WERI-Rb-1 (cell line): ENCODE results near the gene DUXB.

Experiments used
- DNase-seq: peaks from one replicate; pipeline ENCODE4 v3.0.0-alpha.2; 2020
- H3K27ac ChIP-seq: fragments of 250-450 bp; sonication (Bioruptor Pico); 2 replicates; pipeline ENCODE4 v1.5.1; 2020; ENCODE audit warnings: mild to moderate bottlenecking, moderate library complexity
- H3K27me3 ChIP-seq: fragments of 250-450 bp; sonication (Bioruptor Pico); 2 replicates; pipeline ENCODE4 v1.5.1; 2021; ENCODE audit warnings: mild to moderate bottlenecking, low read depth, moderate library complexity; ENCODE audit not compliant: insufficient read depth, severe bottlenecking
- H3K36me3 ChIP-seq: fragments of 250-450 bp; sonication (Bioruptor Pico); 2 replicates; pipeline ENCODE4 v1.5.1; 2020; ENCODE audit warnings: mild to moderate bottlenecking, moderate library complexity
- H3K4me3 ChIP-seq: 2 replicates; pipeline ENCODE4 v1.5.1; 2011; ENCODE audit warnings: low read depth, mild to moderate bottlenecking, control low read depth, low read length
- H3K9me3 ChIP-seq: fragments of 250-450 bp; sonication (Bioruptor Pico); 2 replicates; pipeline ENCODE4 v1.5.1; 2021; ENCODE audit warnings: mild to moderate bottlenecking, moderate library complexity; ENCODE audit not compliant: severe bottlenecking
- TF ChIP-seq, protein P1 (sequence below): IDR thresholded peaks from 2 replicates; pipeline ENCODE4 v1.5.1; 2011; ENCODE audit warnings: low read depth, mild to moderate bottlenecking, control low read depth, inconsistent platforms, low read length

The DUXB gene

DNA sequence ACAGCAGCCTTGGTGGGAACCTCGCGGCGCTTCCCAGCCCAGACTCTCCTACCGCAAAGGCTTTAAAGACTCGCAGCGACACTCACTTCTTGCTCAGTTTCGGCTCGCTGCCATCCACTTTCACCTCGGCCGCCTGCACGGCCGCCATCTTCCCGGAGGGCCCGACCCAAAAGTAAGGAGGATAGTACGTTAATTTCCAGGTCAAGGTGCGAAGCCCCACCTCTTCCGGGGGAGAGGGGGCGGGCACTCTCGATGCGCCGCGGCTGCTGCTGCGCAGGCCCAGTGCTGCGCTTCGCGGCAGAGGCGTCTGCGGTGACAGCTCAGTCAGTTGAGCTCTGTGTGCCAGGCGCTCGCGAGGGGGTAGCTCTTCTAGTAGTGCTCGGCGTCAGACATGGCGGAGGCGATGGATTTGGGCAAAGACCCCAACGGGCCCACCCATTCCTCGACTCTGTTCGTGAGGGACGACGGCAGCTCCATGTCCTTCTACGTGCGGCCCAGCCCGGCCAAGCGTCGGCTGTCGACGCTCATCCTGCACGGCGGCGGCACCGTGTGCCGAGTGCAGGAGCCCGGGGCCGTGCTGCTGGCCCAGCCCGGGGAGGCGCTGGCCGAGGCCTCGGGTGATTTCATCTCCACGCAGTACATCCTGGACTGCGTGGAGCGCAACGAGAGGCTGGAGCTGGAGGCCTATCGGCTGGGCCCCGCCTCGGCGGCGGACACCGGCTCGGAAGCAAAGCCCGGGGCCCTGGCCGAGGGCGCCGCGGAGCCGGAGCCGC is 53.6 kb downstream of the DUXB start, which contains the start of the genes KARS1 and TERF2IP:
TSS of gene KARS1 (minus strand) at position 174 of the 773 bp plus-strand sequence. CDS start at position 148, 26 bp downstream.
TSS of gene TERF2IP (plus strand) at position 282 of the 773 bp plus-strand sequence. CDS start at position 392, 110 bp downstream.
- Histone ChIP-seq H3K36me3 (peaks cover 35% of the 10 kb centered on the region), H3K4me3 (peak within 1 kb of the TSS; percentile 94), H3K9me3 (no peaks in the 10 kb centered on the region), H3K27ac (peak within 1 kb of the TSS; percentile 89), H3K27me3 (no peaks in the 10 kb centered on the region)
- DNase-seq = peak; percentile 94
- TF ChIP-seq, protein P1, sequence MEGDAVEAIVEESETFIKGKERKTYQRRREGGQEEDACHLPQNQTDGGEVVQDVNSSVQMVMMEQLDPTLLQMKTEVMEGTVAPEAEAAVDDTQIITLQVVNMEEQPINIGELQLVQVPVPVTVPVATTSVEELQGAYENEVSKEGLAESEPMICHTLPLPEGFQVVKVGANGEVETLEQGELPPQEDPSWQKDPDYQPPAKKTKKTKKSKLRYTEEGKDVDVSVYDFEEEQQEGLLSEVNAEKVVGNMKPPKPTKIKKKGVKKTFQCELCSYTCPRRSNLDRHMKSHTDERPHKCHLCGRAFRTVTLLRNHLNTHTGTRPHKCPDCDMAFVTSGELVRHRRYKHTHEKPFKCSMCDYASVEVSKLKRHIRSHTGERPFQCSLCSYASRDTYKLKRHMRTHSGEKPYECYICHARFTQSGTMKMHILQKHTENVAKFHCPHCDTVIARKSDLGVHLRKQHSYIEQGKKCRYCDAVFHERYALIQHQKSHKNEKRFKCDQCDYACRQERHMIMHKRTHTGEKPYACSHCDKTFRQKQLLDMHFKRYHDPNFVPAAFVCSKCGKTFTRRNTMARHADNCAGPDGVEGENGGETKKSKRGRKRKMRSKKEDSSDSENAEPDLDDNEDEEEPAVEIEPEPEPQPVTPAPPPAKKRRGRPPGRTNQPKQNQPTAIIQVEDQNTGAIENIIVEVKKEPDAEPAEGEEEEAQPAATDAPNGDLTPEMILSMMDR = no peak

DNA sequence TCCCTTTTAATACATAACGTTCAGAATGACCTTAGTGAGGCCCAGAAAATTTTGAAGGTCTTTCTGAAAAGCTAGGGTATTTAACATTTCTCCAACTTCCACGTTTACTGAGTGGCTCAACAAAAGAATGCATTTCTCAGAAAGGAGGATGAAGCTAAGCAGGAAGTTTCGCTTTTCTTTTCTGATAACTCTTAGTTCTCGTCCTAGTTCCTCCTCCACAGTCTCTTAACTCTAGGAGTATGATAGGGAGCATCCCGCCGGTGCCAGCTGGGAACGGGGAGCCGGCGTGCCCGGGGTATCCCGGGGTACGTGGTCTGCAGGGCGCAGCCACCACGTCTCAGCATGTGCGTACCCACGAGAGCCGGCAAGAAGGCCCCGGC is 54.2 kb downstream of the DUXB start:
- H3K27me3 ChIP-seq = no peaks in the 10 kb centered on the region
- H3K4me3 ChIP-seq = peak overlapping the region; percentile 94
- H3K9me3 ChIP-seq = no peaks in the 10 kb centered on the region
- H3K27ac ChIP-seq = peak overlapping the region; percentile 89
- TF ChIP-seq, protein P1 = no peak
- H3K36me3 ChIP-seq = peaks cover 38% of the 10 kb centered on the region
- no peak for DNase-seq

DNA sequence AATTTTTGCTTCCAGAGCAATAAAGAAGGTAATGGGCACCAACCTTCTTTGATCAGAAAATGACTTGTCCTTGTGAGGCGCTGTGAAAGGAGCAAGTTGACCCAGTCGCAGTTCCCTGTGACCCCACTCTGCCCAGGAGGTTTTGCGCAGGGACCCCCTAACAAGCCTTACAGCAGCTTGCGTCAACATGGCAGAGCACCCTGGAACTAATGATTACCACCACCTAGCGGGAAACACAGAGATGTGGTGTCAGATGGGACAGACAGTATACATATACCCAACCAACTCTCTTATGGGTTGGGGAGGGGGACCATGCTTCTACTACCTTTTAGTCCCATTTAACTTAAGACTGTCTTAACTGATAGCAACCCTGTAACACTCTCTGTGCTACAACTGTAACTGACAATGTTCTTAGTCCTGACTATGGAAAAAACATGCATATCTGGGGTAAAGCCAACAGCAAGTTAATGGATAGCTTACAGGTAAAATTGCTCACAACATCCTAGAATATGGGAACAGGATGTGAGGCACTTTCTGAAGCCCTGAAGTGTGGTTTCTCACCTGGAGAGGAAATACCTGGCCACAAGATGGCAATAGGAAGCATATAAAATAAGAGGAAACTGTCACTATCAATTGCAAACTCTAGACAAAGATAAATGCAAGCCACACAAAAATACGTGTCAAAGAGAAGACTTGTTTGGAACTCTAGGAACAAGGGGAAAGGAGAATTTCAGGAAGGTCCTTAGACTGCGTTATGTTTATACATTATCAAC is 56.8 kb downstream of the DUXB start:
- TF ChIP-seq, protein P1 = peak; percentile 58
- Histone ChIP-seq H3K4me3 (peak overlapping the region; percentile 20), H3K36me3 (peaks cover 48% of the 10 kb centered on the region), H3K27me3 (no peaks in the 10 kb centered on the region), H3K27ac (peak overlapping the region; percentile 79), H3K9me3 (no peaks in the 10 kb centered on the region)
- DNase-seq = peak; percentile 66
